Adipocyte (in vitro differentiated cells): ENCODE results near the gene KHSRP.

Experiments
- DNase-seq: peaks from one replicate; pipeline ENCODE4 v3.0.0-alpha.2; 2015; ENCODE audit warnings: low read depth
- H3K27me3 ChIP-seq: replicated peaks from 2 replicates; pipeline ENCODE4 v1.7.0; 2013; ENCODE audit warnings: mild to moderate bottlenecking, low read length, moderate library complexity; ENCODE audit not compliant: control insufficient read depth, insufficient read depth
- H3K36me3 ChIP-seq: 2 replicates; pipeline ENCODE4 v1.7.0; 2013; ENCODE audit warnings: low read length, mild to moderate bottlenecking, moderate library complexity; ENCODE audit not compliant: control insufficient read depth, insufficient read depth, severe bottlenecking
- H3K4me1 ChIP-seq: 2 replicates; pipeline ENCODE4 v1.7.0; 2013; ENCODE audit warnings: mild to moderate bottlenecking, low read length, moderate library complexity; ENCODE audit not compliant: control insufficient read depth, insufficient read depth
- H3K4me3 ChIP-seq: 2 replicates; pipeline ENCODE4 v1.7.0; 2013; ENCODE audit warnings: mild to moderate bottlenecking, low read length, moderate library complexity
- H3K9ac ChIP-seq: 2 replicates; pipeline ENCODE4 v1.7.0; 2013; ENCODE audit warnings: mild to moderate bottlenecking, low read length, moderate library complexity
- H3K9me3 ChIP-seq: 2 replicates; pipeline ENCODE4 v1.7.0; 2013; ENCODE audit warnings: mild to moderate bottlenecking, low read length, moderate library complexity; ENCODE audit not compliant: control insufficient read depth

The KHSRP gene

DNA sequence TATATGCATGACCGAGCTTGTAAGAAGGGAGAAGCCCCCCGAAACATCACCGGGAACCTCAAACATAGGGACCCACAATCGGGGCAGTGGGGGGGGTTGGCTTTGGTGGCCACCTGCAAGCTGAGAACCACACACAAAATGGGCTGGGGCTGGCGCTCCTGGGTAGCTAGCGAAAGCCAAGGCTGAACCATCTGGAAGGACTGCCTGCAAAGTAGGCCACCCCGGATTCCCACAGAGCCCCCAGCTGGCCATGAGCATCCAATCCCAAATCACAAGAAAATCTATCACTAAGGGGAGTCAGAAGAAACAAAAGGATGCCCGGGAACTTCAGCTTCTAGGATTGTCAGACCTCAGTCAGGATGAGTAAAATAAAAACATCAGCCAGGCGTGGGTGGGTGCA lies 46.1 kb downstream of the KHSRP start:
- Histone ChIP-seq H3K9ac (no peak overlapping the region), H3K9me3 (no peaks in the 10 kb centered on the region), H3K4me1 (peaks cover 19% of the 10 kb centered on the region), H3K36me3 (peaks cover 44% of the 10 kb centered on the region), H3K4me3 (no peak overlapping the region), H3K27me3 (no peaks in the 10 kb centered on the region)
- no peak for DNase-seq

DNA sequence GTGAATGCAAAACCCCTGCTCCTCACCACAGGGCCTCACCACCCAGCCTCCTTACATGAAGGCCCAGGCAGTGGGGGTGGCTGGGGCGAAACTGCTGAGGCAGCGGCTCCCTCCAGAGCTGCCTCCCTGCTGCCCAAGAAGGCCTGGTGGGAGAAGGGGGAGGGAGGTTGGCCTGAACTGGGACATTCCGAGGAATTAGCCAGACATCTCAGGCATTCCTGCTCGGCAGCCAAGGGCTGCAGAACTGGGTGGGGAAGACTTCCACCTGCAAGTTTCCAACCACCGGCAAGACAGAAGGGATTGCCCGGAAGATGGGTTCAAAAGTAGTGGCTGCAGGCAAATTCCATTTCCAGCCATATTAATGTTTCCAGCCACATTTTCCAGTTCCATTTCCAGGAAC lies 46.6 kb downstream of the KHSRP start:
- H3K4me3 ChIP-seq: no peak overlapping the region
- peaks cover 19% of the 10 kb centered on the region for H3K4me1 ChIP-seq
- H3K36me3 ChIP-seq: peaks cover 40% of the 10 kb centered on the region
- H3K9me3 ChIP-seq: no peaks in the 10 kb centered on the region
- H3K9ac ChIP-seq: no peak overlapping the region
- no peaks in the 10 kb centered on the region for H3K27me3 ChIP-seq
- peak; percentile 71 for DNase-seq

DNA sequence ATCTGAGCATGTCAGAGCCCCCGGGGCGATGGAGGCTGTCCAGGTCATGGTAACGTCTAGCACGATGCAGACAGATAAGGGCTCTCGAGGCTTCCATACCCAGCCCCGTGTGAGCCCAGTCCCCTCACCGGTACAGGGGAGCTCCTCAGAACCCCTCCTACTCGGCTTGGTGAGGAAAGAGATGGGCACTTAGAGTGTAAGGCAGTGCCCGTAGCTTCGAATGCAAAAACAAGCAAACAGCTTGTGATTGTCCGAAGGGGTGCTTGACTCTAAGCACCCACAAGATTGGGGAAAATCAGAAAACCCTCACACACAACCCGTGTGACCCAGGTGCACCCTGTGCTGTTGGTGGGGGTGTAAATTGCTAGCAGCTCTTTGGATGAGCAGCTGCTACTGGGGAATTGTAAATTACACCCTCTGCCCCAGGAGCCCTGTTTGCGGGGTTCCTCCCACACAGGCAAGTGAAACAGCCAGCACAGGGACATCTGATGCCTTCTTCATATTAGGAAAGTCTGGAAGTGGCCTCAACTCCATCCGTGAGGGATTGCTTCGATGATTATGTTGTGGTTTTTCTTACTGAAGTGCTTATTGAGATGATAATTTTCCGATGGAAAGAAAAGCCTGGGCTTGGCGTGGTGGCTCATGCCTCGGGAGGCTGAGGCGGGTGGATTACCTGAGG lies 48.0 kb downstream of the KHSRP start:
- Histone ChIP-seq H3K9me3 (no peaks in the 10 kb centered on the region), H3K9ac (peak overlapping the region; percentile 49), H3K27me3 (no peaks in the 10 kb centered on the region), H3K36me3 (peaks cover 28% of the 10 kb centered on the region), H3K4me3 (no peak overlapping the region), H3K4me1 (peaks cover 19% of the 10 kb centered on the region)
- peak; percentile 11 for DNase-seq

DNA sequence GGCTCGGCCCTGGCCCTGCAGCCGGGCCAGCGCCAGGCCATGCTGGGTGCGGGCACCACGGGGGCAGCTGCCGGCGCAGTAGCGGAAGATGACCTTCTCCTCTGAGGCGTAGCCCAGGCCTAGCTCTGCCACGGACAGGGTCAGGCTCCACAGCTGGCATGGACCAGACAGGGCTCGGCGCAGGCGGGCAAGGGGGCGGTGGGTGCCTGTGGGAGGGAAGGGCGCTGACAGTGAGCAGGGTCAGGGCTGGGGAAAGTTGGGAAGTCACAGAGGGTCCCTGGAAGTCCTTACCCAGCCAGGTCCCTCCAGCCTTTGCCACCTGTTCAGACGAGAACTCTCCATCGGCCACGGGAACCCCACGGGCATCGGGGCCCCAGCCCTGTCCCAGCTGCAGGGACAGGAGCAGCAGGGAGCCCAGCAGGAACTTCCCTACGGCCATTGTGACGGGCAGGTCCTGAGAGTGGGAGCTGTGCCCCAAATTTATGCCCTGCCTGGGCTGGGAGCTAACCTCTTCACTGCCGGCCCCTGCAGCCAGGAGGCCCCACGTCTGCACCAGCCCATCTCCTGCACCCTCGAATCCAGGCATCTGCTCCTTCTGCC lies 49.1 kb downstream of the KHSRP start, which contains the start of gene PSPN:
Gene PSPN (minus strand): TSS at position 523 of the 600 bp plus-strand sequence. CDS start 84 bp downstream, at position 439.
- no peaks in the 10 kb centered on the region for H3K27me3 ChIP-seq
- peaks cover 19% of the 10 kb centered on the region for H3K4me1 ChIP-seq
- no peaks in the 10 kb centered on the region for H3K9me3 ChIP-seq
- peaks cover 16% of the 10 kb centered on the region for H3K36me3 ChIP-seq
- DNase-seq: no peak
- H3K9ac ChIP-seq: peak within 1 kb of the TSS; percentile 49
- H3K4me3 ChIP-seq: no peak within 1 kb of the TSS

DNA sequence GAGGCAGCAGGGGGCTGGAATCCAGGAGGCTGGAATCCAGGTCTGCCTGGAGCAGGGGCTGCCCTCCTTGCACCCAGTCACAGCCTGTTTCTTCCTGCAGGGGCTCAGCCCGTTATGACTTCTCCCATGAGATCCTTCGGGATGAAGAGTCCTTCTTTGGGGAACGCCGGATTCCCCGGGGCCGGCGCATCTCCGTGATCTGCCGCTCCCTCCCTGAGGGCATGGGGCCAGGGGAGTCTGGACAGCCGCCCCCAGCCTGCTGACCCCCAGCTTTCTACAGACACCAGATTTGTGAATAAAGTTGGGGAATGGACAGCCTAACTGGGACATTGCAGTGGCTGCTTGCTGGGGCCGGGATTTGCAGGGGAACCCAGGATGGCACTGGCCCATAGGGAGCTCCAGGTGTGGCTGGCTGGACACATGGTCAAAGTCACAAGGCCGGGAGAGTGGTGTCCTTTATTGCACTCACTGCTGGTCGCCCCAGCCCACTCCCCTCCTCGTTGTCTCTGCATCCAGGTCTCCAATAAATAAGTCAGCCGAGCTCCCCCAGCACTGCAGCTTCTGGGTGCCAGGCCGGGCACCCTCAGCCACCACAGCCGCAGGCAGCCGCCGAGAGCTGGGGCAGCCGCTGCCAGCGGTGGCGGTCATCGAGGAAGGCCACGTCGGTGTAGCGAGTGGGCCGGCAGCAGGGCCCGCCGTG lies 49.8 kb downstream of the KHSRP start:
- peaks cover 19% of the 10 kb centered on the region for H3K4me1 ChIP-seq
- no peak overlapping the region for H3K4me3 ChIP-seq
- DNase-seq: no peak
- no peaks in the 10 kb centered on the region for H3K9me3 ChIP-seq
- no peaks in the 10 kb centered on the region for H3K27me3 ChIP-seq
- H3K9ac ChIP-seq: no peak overlapping the region
- H3K36me3 ChIP-seq: peaks cover 10% of the 10 kb centered on the region

DNA sequence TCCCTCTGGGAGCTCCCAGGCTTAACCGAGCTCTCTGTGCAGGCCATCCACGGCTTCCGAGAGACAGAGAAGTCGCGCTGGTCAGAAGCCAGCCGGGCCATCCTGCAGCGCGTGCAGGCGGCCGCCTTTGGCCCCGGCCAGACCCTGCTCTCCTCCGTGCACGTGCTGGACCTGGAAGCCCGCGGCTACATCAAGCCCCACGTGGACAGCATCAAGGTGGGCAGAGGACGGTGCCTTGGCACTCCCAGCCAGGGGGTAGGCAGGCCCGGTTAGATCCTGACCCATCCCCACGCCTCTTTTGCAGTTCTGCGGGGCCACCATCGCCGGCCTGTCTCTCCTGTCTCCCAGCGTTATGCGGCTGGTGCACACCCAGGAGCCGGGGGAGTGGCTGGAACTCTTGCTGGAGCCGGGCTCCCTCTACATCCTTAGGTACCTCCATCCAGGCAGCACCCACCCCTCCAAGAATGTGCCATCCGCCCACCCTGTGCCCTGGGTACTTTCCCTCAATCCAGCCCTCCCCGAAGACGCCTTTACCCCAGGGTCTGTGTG lies 50.4 kb downstream of the KHSRP start:
- Histone ChIP-seq H3K36me3 (peaks cover 4% of the 10 kb centered on the region), H3K4me1 (peaks cover 19% of the 10 kb centered on the region), H3K4me3 (peak overlapping the region; percentile 73), H3K9ac (peak overlapping the region; percentile 67), H3K9me3 (no peaks in the 10 kb centered on the region), H3K27me3 (no peaks in the 10 kb centered on the region)
- DNase-seq: no peak

DNA sequence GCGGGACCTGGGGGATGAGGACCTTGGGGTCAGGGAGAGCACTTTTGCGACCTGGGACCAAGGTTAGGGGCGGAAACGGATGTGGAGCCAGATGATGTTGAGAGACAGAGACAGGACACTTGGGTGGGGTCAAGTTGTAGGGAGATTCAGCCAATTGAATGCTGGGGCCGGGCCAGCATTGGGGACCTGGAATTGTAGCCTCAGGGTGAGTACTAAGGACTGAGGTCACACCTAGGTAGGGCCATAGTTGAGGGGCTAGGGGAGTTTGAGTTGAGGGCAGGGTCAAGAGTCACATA lies 50.9 kb downstream of the KHSRP start:
- H3K9ac ChIP-seq: peak overlapping the region; percentile 67
- H3K4me1 ChIP-seq: peaks cover 19% of the 10 kb centered on the region
- H3K27me3 ChIP-seq: no peaks in the 10 kb centered on the region
- peak overlapping the region; percentile 73 for H3K4me3 ChIP-seq
- no peak for DNase-seq
- H3K36me3 ChIP-seq: peaks cover 4% of the 10 kb centered on the region
- H3K9me3 ChIP-seq: no peaks in the 10 kb centered on the region

DNA sequence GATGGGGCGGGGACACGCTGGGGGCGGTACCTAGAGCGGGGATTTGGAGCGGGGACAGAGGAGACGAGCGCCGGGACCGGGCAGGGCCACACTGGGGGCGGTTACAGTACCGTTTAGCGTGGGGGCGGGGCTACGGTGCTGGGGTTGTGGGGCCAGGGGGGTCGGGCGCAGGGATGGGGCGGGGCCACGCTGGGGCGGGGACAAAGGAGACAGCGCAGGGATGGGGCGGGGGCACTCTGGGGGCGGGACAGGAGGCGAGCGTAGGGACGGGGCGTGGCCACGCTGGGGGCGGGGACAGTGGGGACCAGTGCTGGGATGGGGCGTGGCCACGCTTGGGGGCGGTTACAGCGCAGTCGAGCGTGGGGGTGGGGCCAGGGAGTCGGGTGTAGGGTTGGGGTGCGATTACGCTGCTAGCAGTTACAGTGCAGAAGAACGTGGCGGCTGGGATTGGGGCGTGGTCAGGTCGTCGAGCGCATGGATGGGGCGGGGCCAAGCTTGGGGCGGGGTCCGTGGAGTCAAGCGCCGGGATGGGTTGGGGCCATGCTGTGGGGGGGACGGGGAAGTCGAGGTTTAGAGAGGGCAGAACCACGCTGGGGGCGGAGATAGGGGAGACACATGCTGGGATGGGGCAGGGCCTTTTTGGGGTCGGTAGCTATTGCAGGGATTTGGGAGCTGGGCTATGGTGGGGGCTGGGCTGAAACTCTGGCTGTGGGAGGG lies 51.4 kb downstream of the KHSRP start:
- H3K27me3 ChIP-seq: no peaks in the 10 kb centered on the region
- H3K36me3 ChIP-seq: peaks cover 9% of the 10 kb centered on the region
- peaks cover 19% of the 10 kb centered on the region for H3K4me1 ChIP-seq
- H3K9ac ChIP-seq: peak overlapping the region; percentile 94
- H3K4me3 ChIP-seq: peak overlapping the region; percentile 81
- DNase-seq: peak; percentile 100
- no peaks in the 10 kb centered on the region for H3K9me3 ChIP-seq

DNA sequence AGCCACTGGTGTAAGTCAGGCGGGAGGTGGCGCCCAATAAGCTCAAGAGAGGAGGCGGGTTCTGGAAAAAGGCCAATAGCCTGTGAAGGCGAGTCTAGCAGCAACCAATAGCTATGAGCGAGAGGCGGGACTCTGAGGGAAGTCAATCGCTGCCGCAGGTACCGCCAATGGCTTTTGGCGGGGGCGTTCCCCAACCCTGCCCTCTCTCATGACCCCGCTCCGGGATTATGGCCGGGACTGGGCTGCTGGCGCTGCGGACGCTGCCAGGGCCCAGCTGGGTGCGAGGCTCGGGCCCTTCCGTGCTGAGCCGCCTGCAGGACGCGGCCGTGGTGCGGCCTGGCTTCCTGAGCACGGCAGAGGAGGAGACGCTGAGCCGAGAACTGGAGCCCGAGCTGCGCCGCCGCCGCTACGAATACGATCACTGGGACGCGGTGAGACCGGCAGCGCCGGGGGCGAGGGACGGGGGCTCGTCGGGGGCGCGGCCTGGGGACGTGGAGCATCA lies 52.0 kb downstream of the KHSRP start, which contains the start of gene ALKBH7:
Gene ALKBH7 (plus strand): TSS at position 201 of the 502 bp plus-strand sequence. CDS start 27 bp downstream, at position 228.
- H3K9me3 ChIP-seq: no peaks in the 10 kb centered on the region
- H3K4me3 ChIP-seq: peak within 1 kb of the TSS; percentile 81
- DNase-seq: peak; percentile 100
- H3K4me1 ChIP-seq: peaks cover 17% of the 10 kb centered on the region
- peak within 1 kb of the TSS; percentile 94 for H3K9ac ChIP-seq
- H3K27me3 ChIP-seq: no peaks in the 10 kb centered on the region
- H3K36me3 ChIP-seq: peaks cover 15% of the 10 kb centered on the region

DNA sequence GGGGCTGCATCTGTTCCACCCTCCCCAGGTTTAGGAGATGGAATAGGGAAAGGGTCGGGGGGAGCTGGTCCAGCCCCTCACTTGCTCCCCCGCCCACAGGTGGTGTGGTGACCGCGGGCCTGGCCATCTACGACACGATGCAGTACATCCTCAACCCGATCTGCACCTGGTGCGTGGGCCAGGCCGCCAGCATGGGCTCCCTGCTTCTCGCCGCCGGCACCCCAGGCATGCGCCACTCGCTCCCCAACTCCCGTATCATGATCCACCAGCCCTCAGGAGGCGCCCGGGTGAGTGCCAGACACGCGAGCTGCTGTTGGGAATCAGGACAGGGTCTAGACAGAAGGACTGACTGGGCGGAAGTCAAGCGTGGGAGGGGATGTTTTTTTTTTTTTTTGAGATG lies 60.3 kb downstream of the KHSRP start:
- no peak for DNase-seq
- Histone ChIP-seq H3K4me1 (peaks cover 6% of the 10 kb centered on the region), H3K27me3 (no peaks in the 10 kb centered on the region), H3K9ac (no peak overlapping the region), H3K36me3 (peaks cover 44% of the 10 kb centered on the region), H3K9me3 (no peaks in the 10 kb centered on the region), H3K4me3 (no peak overlapping the region)
